GM12878 (cell line): ENCODE data around the gene RSPH1. TPM values are rescaled to one million over a fixed set of nuclear protein-coding genes. Genes with fewer than 3 reads are reported as not detected.

Experiments used
- ATAC-seq: fragments of 200-7000 bp; cut with Tn5 transposase; 3 replicates; pipeline ENCODE4 v1.9.1; 2020; ENCODE audit warnings: mild to moderate bottlenecking, moderate library complexity
- BruUV-seq: library from RNA; stranded (reverse); fragments of 400-500 nt; replicated peaks from 2 replicates; lab custom pipeline; 2021; lab: Mats Ljungman, UMichigan
- CTCF ChIA-PET: fragments of 300-600 bp; sonication (Branson Sonifier 250); formaldehyde crosslinking; extraction: SDS; loops from one replicate; lab custom pipeline; 2021; ENCODE audit warnings: inconsistent platforms; lab: Yijun Ruan, JAX
- POLR2A ChIA-PET: fragments of 350-600 bp; formaldehyde crosslinking; extraction: SDS; loops from one replicate; lab custom pipeline; 2021; ENCODE audit warnings: inconsistent platforms; lab: Charles Lee
- RAD21 ChIA-PET: fragments of 300-600 bp; sonication (Branson Sonifier 250); formaldehyde crosslinking; loops from one replicate; lab custom pipeline; 2023; ENCODE audit warnings: antibody characterized with exemption; ENCODE audit not compliant: unreplicated experiment; lab: Charles Lee
- SMC1A ChIA-PET: fragments of 300-600 bp; sonication (Branson Sonifier 250); formaldehyde crosslinking; loops from one replicate; lab custom pipeline; 2023; ENCODE audit not compliant: unreplicated experiment, uncharacterized antibody; lab: Charles Lee
- DNase-seq: peaks from one replicate; pipeline ENCODE4 v3.0.0-alpha.2; 2011; ENCODE audit warnings: low read depth, low spot score
- FAIRE-seq: peaks from 3 replicates; lab custom pipeline; 2011; peaks lifted over from hg19 to GRCh38; lab: Jason Lieb, UNC
- H2AFZ ChIP-seq: 2 replicates; pipeline ENCODE4 v1.6.0; 2011; ENCODE audit warnings: low read depth, low read length, control low read depth; ENCODE audit not compliant: control insufficient read depth
- H3K27ac ChIP-seq: 2 replicates; pipeline ENCODE4 v1.5.1; 2011; ENCODE audit warnings: control low read depth; ENCODE audit not compliant: control insufficient read depth, insufficient read depth
- H3K27me3 ChIP-seq, 2 experiments: replicated peaks in 1 of 2; 2 replicates each; pipeline versions ENCODE4 v1.6.0 to v1.6.1; 2011; ENCODE audit warnings: low read length in 1 of 2; ENCODE audit not compliant: control insufficient read depth in 2 of 2, insufficient read depth in 2 of 2
- H3K36me3 ChIP-seq, 2 experiments: 2 replicates each; pipeline ENCODE4 v1.5.1; 2011; ENCODE audit warnings: low read length in 1 of 2; ENCODE audit not compliant: control insufficient read depth in 2 of 2, insufficient read depth in 2 of 2
- H3K4me1 ChIP-seq: 2 replicates; pipeline ENCODE4 v1.6.1; 2011; ENCODE audit warnings: mild to moderate bottlenecking, low read length, moderate library complexity, mixed read lengths; ENCODE audit not compliant: control insufficient read depth, insufficient read depth
- H3K4me2 ChIP-seq: 2 replicates; pipeline ENCODE4 v1.6.0; 2011; ENCODE audit warnings: control low read depth; ENCODE audit not compliant: control insufficient read depth, insufficient read depth
- H3K4me3 ChIP-seq: fragments of 200-600 bp; sonication (generic); 2 replicates; pipeline ENCODE4 v1.5.1; 2016
- H3K79me2 ChIP-seq: 2 replicates; pipeline ENCODE4 v1.6.0; 2011; ENCODE audit warnings: low read length; ENCODE audit not compliant: control insufficient read depth, insufficient read depth
- H3K9ac ChIP-seq: 2 replicates; pipeline ENCODE4 v1.8.0; 2011; ENCODE audit warnings: low read length, control low read depth, mixed read lengths; ENCODE audit not compliant: control insufficient read depth, insufficient read depth
- H3K9me3 ChIP-seq: replicated peaks from 3 replicates; pipeline ENCODE4 v1.5.1; 2011; ENCODE audit warnings: mild to moderate bottlenecking, low read length; ENCODE audit not compliant: control insufficient read depth, insufficient read depth
- H4K20me1 ChIP-seq: 2 replicates; pipeline ENCODE4 v1.6.0; 2011; ENCODE audit not compliant: control insufficient read depth, insufficient read depth
- NR2F1 ChIP-seq: fragments of 450-650 bp; conservative IDR thresholded peaks from 2 replicates; pipeline ENCODE4 v1.6.1; 2017; ENCODE audit warnings: mild to moderate bottlenecking
- RAD21 ChIP-seq: IDR thresholded peaks from 2 replicates; pipeline ENCODE4 v1.6.1; 2011; ENCODE audit warnings: mild to moderate bottlenecking, low read depth, low read length, moderate library complexity; ENCODE audit not compliant: insufficient read depth
- RELA ChIP-seq: fragments of 450-650 bp; IDR thresholded peaks from 2 replicates; pipeline ENCODE4 v1.8.0; 2014; ENCODE audit warnings: borderline replicate concordance; ENCODE audit not compliant: partially characterized antibody
- SMARCA5 ChIP-seq: fragments of 450-650 bp; IDR thresholded peaks from 2 replicates; pipeline ENCODE4 v1.6.1; 2017; ENCODE audit warnings: mild to moderate bottlenecking
- STAT1 ChIP-seq: fragments of 450-650 bp; conservative IDR thresholded peaks from 2 replicates; pipeline ENCODE4 v1.6.1; 2014; ENCODE audit warnings: antibody characterized with exemption, mild to moderate bottlenecking
- WGBS: methylation state at CpG from one replicate; pipeline ENCODE4 v1.1.6; 2016; ENCODE audit warnings: low lambda C conversion rate; ENCODE audit not compliant: insufficient replicate concordance, insufficient coverage; ENCODE audit errors: missing lambda C conversion rate; 5-methylcytosine and 5-hydroxymethylcytosine counted together
- in situ Hi-C: fragments of 300-500 bp; cut with MboI; formaldehyde crosslinking; loops from 9 replicates; pipeline ENCODE4 v1.14.3; 2018; ENCODE audit warnings: mixed read lengths
- intact Hi-C: fragments of 100-400 bp; cut with micrococcal nuclease; formaldehyde crosslinking; loops from one replicate; pipeline ENCODE4 v1.14.2; 2022; ENCODE audit not compliant: unreplicated experiment
- polyA plus RNA-seq, 11 experiments: library from polyadenylated mRNA; depleted of rRNA in 4 of 11; unstranded in 6 of 11; stranded (reverse) in 5 of 11; fragments of >200 nt; fragmentation: Nextera tagmentation in 4 of 11; fragmentation: Illumina TruSeq in 1 of 11; extraction: Ambion mirVana in 4 of 11; extraction: Trizol in 1 of 11; gene quantifications; 1 replicate in 1 of 11; 2 replicates in 10 of 11; pipeline versions ENCODE4 v1.2.1 to v1.2.3, GENCODE V29; 2011 to 2016; ENCODE audit warnings: inconsistent platforms in 2 of 11, missing spikeins in 2 of 11, low read depth in 1 of 11
- total RNA-seq, 4 experiments: library from RNA; depleted of rRNA in 3 of 4; stranded (reverse); fragments of >200 nt in 3 of 4; fragmentation: Illumina TruSeq in 1 of 4; extraction: Trizol in 1 of 4; gene quantifications; 2 replicates each; pipeline versions ENCODE4 v1.2.1 to v1.2.3, GENCODE V29; 2013 to 2021
- TF ChIP-seq, protein P1 (sequence below): IDR thresholded peaks from 2 replicates; pipeline ENCODE4 v1.6.1; 2011; ENCODE audit warnings: mild to moderate bottlenecking, low read depth, low read length, moderate library complexity; ENCODE audit not compliant: insufficient replicate concordance

RSPH1 gene
- total and polyA plus RNA-seq, 10 of the 15 experiments (the other 5 are each of a cell fraction or from before 2014, with no cell fraction given) = 0.11 to 1.4 (median 0.38) TPM

DNA sequence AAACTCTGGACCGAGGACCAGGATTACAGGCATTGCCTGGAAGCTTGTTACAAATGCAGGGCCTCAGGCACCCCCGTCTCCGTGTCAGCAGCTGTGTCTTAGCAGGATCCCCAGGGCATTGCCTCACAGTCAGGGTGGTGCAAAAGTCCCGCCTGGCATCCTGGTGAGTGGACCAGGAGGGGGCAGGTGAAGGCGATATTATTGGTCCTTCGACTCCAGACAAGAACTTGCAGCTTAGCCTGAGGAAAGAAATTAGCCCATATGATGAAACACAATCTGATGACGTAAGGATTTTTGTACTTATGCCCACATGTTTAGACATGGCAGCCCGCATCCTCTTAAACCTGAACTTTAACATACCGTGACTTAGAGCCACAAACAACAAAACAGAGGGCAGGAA lies 40.8 kb downstream of the RSPH1 start:
- Histone ChIP-seq H3K27ac (no peak overlapping the region), H2AFZ (no peak overlapping the region), H3K9ac (no peak overlapping the region), H3K4me2 (no peak overlapping the region), H3K36me3 (no peaks in the 10 kb centered on the region), H3K9me3 (no peaks in the 10 kb centered on the region; the same call in 2 of the 3 replicates)
- no peak for ATAC-seq
- FAIRE-seq = no peak
- WGBS = 40% methylated on average over 9 of the region's 9 CpGs
- RAD21 ChIA-PET = interaction anchor here (0.7 to 2.7 kb wide), 11 partner anchors 13 to 145 kb away, joined by 3 to 22 read pairs (median 4); no protein-coding TSS in a partner anchor
- TF ChIP-seq RELA = no peak
- TF ChIP-seq RAD21 = peak; percentile 27; the same call in 1 of the 2 replicates
- TF ChIP-seq, all 136 proteins: peak for 1
- SMC1A ChIA-PET = interaction anchor here (0.7 to 3.7 kb wide), 10 partner anchors 12 to 144 kb away, joined by 3 to 35 read pairs (median 3); no protein-coding TSS in a partner anchor
- POLR2A ChIA-PET = interaction anchor here (8.6 kb wide), 1 partner anchor 81 kb away, joined by 54 read pairs; no protein-coding TSS in a partner anchor
- H3K4me1 ChIP-seq = peaks cover 10% of the 10 kb centered on the region
- no peak for DNase-seq
- no peaks in the 10 kb centered on the region for H4K20me1 ChIP-seq
- in situ Hi-C loops = no loop called here
- CTCF ChIA-PET = interaction anchor here (0.8 to 9.7 kb wide), 7 partner anchors 13 to 310 kb away, joined by 3 to 117 read pairs (median 5); partner anchors contain the start of gene RSPH1
- intact Hi-C loops = no loop called here
- H3K79me2 ChIP-seq = no peaks in the 10 kb centered on the region
- no peaks in the 10 kb centered on the region for H3K27me3 ChIP-seq
- H3K4me3 ChIP-seq = no peak overlapping the region
- no TSS peak for BruUV-seq

DNA sequence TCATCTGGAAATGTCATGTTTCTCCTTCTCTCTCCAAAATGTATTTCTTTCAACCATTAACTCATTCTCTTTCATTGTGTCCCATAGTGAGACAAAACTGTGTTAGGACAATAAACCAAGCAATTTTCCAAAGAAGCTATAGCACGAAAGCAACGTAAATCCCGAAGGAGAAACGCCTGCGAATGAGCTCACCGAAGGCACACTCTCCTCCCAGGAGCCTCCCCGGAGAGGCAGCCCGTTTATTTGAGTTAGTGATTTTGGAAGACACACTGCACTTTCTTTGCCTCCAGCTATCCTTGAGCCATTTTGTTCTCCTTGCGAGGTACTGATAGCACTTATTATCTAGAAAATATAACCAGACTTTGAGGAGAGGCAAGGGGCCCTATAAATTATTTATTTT lies 41.2 kb downstream of the RSPH1 start:
- RAD21 ChIA-PET = interaction anchor here (0.7 to 2.7 kb wide), 6 partner anchors 13 to 82 kb away, joined by 3 to 22 read pairs (median 4); no protein-coding TSS in a partner anchor
- Histone ChIP-seq H4K20me1 (no peaks in the 10 kb centered on the region), H3K27ac (no peak overlapping the region), H3K4me3 (no peak overlapping the region), H3K36me3 (no peaks in the 10 kb centered on the region), H3K4me2 (no peak overlapping the region), H3K79me2 (no peaks in the 10 kb centered on the region), H3K9ac (no peak overlapping the region), H3K27me3 (no peaks in the 10 kb centered on the region), H2AFZ (no peak overlapping the region), H3K4me1 (peaks cover 7% of the 10 kb centered on the region), H3K9me3 (no peaks in the 10 kb centered on the region; the same call in 2 of the 3 replicates)
- no peak for FAIRE-seq
- intact Hi-C loops (no loop called here), in situ Hi-C loops (loop anchor here (5.0 kb wide), 1 partner anchor 307 kb away; no protein-coding TSS in a partner anchor)
- no peak for DNase-seq
- CTCF ChIA-PET = interaction anchor here (0.8 to 9.7 kb wide), 7 partner anchors 12 to 216 kb away, joined by 3 to 117 read pairs (median 4); partner anchors contain the start of gene RSPH1
- WGBS = 67% methylated on average over 9 of the region's 9 CpGs
- no peak for ATAC-seq
- no TSS peak for BruUV-seq
- POLR2A ChIA-PET = interaction anchor here (8.6 kb wide), 1 partner anchor 82 kb away, joined by 54 read pairs; no protein-coding TSS in a partner anchor
- SMC1A ChIA-PET = interaction anchor here (0.7 to 3.7 kb wide), 8 partner anchors 12 to 169 kb away, joined by 3 to 35 read pairs (median 3); no protein-coding TSS in a partner anchor
- TF ChIP-seq STAT1 (no peak), NR2F1 (no peak), SMARCA5 (no peak)
- TF ChIP-seq, protein P1, sequence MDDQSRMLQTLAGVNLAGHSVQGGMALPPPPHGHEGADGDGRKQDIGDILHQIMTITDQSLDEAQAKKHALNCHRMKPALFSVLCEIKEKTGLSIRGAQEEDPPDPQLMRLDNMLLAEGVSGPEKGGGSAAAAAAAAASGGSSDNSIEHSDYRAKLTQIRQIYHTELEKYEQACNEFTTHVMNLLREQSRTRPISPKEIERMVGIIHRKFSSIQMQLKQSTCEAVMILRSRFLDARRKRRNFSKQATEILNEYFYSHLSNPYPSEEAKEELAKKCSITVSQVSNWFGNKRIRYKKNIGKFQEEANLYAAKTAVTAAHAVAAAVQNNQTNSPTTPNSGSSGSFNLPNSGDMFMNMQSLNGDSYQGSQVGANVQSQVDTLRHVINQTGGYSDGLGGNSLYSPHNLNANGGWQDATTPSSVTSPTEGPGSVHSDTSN = no peak
- TF ChIP-seq, all 136 proteins: peak for 0
